BE2C (cell line): Measurements from ENCODE around the gene ZNF778.

ENCODE experiments used
- DNase-seq: peaks from one replicate; pipeline ENCODE4 v3.0.0-alpha.2; 2020
- H3K27me3 ChIP-seq: fragments of 250-450 bp; sonication (Bioruptor Pico); 2 replicates; pipeline ENCODE4 v1.5.1; 2020; ENCODE audit warnings: mild to moderate bottlenecking
- H3K36me3 ChIP-seq: fragments of 250-450 bp; sonication (Bioruptor Pico); 2 replicates; pipeline ENCODE4 v1.5.1; 2020; ENCODE audit warnings: mild to moderate bottlenecking
- H3K4me1 ChIP-seq: fragments of 250-450 bp; sonication (Bioruptor Pico); 2 replicates; pipeline ENCODE4 v1.5.1; 2020
- H3K4me3 ChIP-seq: 2 replicates; pipeline ENCODE4 v1.5.1; 2011; ENCODE audit warnings: low read depth, low read length
- H3K9me3 ChIP-seq: fragments of 250-450 bp; sonication (Bioruptor Pico); 2 replicates; pipeline ENCODE4 v1.5.1; 2020
- TF ChIP-seq, protein P1 (sequence below): IDR thresholded peaks from 2 replicates; pipeline ENCODE4 v1.5.1; 2012; ENCODE audit warnings: mild to moderate bottlenecking, low read depth, low read length

Gene ZNF778

DNA sequence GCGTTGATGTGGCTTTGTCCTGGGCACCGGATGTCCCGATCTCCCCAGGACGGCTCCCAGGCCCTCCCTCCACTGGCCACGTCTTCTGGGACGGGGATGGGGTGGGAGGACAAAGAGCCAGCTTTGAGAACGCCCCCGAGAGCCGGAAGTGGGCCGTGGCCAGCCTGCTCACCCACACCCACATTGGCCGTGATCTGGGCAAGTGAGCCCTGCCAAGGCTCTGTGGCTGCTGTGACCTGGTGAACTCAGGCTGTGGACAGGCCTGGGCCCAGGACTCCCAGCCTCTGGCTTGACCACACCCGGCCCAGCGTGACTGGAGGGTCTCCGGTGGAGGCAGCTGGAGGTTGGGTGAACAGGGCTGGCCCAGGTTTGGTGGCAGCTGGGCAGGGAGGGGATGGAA lies 42.6 kb upstream of the ZNF778 start:
- no peaks in the 10 kb centered on the region; the same call in 1 of the 2 replicates for H3K4me1 ChIP-seq
- no peaks in the 10 kb centered on the region for H3K36me3 ChIP-seq
- TF ChIP-seq, protein P1, sequence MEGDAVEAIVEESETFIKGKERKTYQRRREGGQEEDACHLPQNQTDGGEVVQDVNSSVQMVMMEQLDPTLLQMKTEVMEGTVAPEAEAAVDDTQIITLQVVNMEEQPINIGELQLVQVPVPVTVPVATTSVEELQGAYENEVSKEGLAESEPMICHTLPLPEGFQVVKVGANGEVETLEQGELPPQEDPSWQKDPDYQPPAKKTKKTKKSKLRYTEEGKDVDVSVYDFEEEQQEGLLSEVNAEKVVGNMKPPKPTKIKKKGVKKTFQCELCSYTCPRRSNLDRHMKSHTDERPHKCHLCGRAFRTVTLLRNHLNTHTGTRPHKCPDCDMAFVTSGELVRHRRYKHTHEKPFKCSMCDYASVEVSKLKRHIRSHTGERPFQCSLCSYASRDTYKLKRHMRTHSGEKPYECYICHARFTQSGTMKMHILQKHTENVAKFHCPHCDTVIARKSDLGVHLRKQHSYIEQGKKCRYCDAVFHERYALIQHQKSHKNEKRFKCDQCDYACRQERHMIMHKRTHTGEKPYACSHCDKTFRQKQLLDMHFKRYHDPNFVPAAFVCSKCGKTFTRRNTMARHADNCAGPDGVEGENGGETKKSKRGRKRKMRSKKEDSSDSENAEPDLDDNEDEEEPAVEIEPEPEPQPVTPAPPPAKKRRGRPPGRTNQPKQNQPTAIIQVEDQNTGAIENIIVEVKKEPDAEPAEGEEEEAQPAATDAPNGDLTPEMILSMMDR, result no peak
- peaks cover 28% of the 10 kb centered on the region for H3K27me3 ChIP-seq
- H3K4me3 ChIP-seq, result no peak overlapping the region
- H3K9me3 ChIP-seq, result no peaks in the 10 kb centered on the region
- no peak for DNase-seq

DNA sequence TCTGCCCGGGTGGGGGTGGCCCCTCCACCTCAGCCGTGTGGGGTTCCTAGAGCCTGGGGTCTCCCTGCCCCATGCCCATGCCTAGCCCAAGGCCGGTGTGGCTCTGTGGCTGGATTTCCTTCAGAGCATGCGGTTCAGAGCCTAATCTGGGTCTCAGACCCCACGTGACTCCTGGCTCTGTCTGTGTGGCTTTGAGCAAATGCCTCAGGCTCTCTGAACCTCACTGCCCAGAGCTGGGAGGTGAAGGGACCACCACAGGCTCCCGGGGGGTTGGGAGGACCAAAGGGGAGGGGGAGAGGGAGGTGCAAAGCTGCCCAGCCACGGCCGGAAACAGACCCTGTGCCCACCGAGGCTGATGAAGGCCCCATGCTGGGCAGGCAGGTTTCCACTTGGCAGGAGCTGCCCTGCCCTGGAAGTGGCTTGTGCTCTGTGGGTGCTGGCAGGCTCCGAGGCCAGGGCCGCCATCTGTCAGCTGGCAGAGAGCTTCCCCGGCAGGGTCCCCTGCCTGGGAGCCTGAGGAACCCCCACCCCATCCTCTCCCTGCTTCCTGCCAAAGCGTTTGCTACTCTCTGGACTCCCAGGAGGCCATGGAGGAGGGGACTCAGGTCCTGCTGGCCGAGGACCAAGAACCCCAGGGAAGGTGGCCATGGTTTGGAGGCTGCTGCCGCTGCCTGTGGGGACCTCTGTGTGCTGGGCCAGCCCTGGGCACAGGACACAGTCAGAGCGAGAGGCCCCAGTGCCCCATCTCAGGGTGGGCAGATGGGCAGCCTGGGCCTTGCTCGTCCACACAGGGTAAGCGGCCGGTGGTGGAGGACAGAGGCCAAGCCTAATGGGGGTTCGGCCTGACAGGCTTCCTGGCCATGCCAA lies 42.0 kb upstream of the ZNF778 start:
- no peak for DNase-seq
- Histone ChIP-seq H3K9me3 (no peaks in the 10 kb centered on the region), H3K27me3 (peaks cover 28% of the 10 kb centered on the region), H3K36me3 (no peaks in the 10 kb centered on the region), H3K4me1 (no peaks in the 10 kb centered on the region; the same call in 1 of the 2 replicates), H3K4me3 (no peak overlapping the region)
- TF ChIP-seq, protein P1, result no peak

DNA sequence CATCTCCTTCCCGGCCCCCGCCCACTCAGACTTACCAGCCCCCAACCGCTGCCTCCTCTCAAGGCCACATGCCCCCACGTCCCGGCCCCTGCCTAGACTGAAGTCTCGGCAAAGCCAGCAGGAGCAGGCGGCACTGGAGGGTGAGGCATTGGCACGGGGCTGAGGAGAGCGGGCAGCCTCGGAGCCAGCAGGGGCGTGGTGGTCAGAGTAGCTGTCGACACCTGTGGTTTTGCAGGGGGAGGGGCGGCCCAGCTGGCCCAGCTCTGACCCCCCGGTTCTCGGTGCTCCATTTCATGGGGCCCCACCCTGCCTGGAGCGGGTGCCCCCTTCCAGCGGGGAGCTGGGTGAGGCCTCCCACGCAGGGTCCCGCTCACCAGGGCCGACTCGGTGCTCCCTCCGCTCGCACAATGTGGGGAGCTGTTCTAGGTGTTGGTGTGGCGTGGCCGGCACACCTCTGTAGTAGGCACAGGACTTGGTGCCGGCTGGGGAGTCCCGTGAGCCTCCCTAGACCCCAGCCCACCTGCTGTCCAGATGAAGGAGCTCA lies 41.3 kb upstream of the ZNF778 start:
- Histone ChIP-seq H3K36me3 (no peaks in the 10 kb centered on the region), H3K9me3 (no peaks in the 10 kb centered on the region), H3K4me1 (no peaks in the 10 kb centered on the region; the same call in 1 of the 2 replicates), H3K4me3 (no peak overlapping the region), H3K27me3 (peaks cover 24% of the 10 kb centered on the region)
- TF ChIP-seq, protein P1, result no peak
- DNase-seq, result no peak

DNA sequence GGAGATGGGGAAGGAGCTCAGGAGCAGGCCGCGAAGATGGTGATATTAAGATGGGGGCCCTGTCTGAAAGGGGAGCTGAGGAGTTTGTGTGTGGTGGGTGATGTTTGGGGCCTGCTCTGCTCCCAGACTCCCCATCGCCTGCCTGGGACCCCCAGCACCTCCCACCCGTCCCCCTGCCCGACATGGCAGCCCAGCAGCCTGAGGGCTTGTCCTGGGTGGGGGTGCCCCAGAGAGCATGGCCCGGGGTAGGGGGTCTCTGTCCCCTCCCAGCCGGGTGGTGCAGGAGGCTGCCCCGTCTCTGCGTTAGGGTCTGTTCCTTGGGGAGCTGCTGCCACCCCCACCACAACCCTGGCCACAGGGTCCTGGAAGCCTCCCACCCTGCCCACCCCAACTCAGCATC lies 40.8 kb upstream of the ZNF778 start:
- Histone ChIP-seq H3K9me3 (no peaks in the 10 kb centered on the region), H3K36me3 (no peaks in the 10 kb centered on the region), H3K4me3 (no peak overlapping the region), H3K4me1 (no peaks in the 10 kb centered on the region; the same call in 1 of the 2 replicates), H3K27me3 (peaks cover 24% of the 10 kb centered on the region)
- TF ChIP-seq, protein P1, result no peak
- DNase-seq, result no peak

DNA sequence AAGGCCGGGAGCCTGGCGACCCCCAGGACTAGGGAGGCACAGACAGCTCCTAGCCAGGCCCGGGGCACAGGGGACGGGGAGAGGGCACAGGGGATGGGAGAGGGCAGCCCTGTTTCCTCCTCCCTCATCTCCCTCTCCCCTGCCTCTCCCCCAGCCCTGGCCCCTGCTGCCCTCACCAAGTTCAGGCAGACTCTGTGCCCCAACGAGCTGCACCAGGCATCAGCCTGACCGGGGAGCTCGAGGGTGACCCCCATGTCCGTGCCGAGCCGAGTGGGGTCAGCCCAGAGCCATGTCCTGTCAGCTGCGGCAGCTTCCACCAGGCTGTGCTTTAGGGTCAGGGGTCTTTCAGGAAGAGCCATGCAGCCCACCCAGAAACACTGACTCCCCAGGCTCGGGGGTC lies 40.0 kb upstream of the ZNF778 start:
- Histone ChIP-seq H3K36me3 (no peaks in the 10 kb centered on the region), H3K27me3 (peaks cover 24% of the 10 kb centered on the region), H3K4me1 (no peaks in the 10 kb centered on the region), H3K4me3 (no peak overlapping the region), H3K9me3 (no peaks in the 10 kb centered on the region)
- TF ChIP-seq, protein P1, result no peak
- no peak for DNase-seq
